ENCODE data around the gene CTSV. TPM values are rescaled to one million over a fixed set of nuclear protein-coding genes. Genes with fewer than 3 reads are reported as not detected.
A peak's percentile ranks its signal among the peaks of the same experiment; 100 is the strongest.
"Not testable (repeated sequence)": the region's sequence is repeated elsewhere in the genome, so short reads cannot be mapped to it uniquely, and the experiment has no call there.

Gene CTSV
- total RNA-seq, 1 donor from 2014 or later, result not detected

GRCh38 chr9:96983496-96984122 is 55.3 kb downstream of the CTSV start:
- peak; percentile 59 for ATAC-seq (ENCODE audit: poor library complexity)
- DNase-seq; intact Hi-C loops (cut with DNase I): not testable (repeated sequence)

Other genes with a start within 250 kb of the CTSV start
- 3.6 TPM for gene ZNF782, start 184.6 kb downstream of the CTSV start, total RNA-seq
- not detected for gene NUTM2G, start 110.3 kb downstream of the CTSV start, total RNA-seq

All from Right ventricle myocardium superior (tissue), 1 donor.